ENCODE measurements around the gene EML1.

The EML1 gene

DNA sequence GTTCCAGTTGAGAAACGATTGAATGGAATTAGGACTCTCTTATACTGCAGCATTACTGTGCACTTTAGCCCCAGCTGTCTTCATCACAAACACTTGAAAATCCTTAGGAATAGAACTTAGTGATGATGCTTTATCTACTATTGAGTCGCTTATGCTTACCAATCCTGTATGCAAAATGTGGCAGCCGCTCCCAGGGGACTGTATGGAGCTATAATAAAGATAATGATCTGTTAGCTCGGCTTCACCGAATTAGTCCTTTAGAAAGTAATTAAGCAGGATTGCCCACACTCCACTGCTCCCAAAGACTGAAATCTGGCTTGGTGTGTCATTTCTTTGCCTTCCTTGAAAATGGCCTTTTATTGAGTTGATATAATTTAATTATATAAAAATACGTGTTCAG, 10.6 kb downstream of the EML1 start:
- DNase-seq (ENCODE audit: low read depth) = no peak

GRCh38 chr14:99805757-99806439, 12.7 kb downstream of the EML1 start:
- no peak for DNase-seq (ENCODE audit: low read depth)

DNA sequence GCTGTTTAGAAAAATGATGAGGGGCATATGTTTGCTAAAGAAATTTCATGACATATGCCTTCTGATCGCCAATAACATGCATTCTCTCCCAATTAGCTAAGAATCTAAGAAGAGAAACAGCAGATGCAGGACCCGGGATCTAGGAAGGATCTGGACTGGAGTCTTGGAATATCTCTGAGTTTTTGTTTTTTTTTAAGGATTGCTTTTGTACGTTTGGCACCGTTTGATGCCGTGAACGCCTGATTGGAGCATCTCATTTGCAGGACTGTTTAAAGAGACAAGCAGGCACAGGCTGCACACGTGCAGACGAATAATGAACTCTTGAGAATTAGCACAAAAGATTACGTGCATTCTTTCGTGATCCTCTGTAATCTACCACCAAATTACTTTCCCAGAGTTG, 13.6 kb downstream of the EML1 start:
- DNase-seq (ENCODE audit: low read depth) = no peak

- DNase-seq (ENCODE audit: low read depth) = no peak
These were observed 14.4 kb downstream of the EML1 start for GRCh38 chr14:99807413-99808153.

DNA sequence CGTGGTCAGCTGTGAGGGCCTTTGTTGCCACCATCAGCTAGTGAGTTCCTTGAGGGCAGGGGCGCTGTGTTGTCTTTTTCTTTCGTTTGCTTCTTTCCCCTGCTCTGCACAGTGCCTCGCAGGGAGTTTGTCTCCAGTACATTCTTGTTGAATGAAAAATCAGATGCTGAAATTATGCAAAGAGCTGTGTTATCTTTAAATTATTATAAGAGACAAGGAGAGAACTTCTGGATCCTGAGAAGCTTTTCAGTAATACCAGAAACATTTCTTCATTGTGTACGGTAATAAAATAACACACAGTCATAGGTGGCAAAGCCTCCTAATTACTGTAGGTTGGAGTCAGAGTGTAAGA, 14.9 kb downstream of the EML1 start:
- DNase-seq (ENCODE audit: low read depth) = no peak

DNA sequence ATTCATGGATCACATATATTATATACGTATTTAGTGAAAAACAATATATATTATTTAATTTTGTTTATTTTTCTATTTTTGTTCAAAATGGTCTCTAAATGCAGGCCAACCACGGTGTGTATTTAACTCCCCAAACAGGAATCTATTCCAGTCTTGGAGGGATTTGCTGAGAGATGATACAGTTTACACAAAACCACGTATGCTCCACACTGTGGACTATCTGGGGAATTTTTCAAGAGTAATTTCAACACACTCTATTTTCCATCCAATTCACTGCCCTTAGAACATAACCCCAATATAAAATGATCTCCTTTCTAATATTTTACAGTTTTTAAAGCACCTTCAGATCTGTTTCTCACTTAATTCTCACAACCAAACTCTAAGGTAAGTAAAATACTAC, 15.3 kb downstream of the EML1 start:
- no peak for DNase-seq (ENCODE audit: low read depth)

GRCh38 chr14:99809360-99809759, 16.1 kb downstream of the EML1 start:
- no peak for DNase-seq (ENCODE audit: low read depth)

GRCh38 chr14:99809859-99810558, 16.8 kb downstream of the EML1 start:
- no peak for DNase-seq (ENCODE audit: low read depth)

DNA sequence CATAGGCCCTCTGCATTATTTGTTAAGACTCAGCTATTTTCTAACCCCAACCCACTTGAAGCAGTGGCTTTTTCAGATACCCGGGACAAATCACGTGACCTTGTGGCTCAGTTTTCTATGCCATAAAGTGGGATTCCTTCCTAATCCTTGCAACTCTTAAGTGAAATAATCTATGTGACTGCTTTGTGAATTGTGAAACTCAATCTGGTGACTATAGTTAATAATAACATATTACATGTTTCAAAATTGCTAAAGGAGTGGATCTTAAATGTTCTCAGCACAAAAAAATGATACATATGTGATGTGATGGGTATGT, 17.3 kb downstream of the EML1 start:
- no peak for DNase-seq (ENCODE audit: low read depth)

GRCh38 chr14:99812096-99812750, 19.0 kb downstream of the EML1 start:
- DNase-seq (ENCODE audit: low read depth) = no peak

DNA sequence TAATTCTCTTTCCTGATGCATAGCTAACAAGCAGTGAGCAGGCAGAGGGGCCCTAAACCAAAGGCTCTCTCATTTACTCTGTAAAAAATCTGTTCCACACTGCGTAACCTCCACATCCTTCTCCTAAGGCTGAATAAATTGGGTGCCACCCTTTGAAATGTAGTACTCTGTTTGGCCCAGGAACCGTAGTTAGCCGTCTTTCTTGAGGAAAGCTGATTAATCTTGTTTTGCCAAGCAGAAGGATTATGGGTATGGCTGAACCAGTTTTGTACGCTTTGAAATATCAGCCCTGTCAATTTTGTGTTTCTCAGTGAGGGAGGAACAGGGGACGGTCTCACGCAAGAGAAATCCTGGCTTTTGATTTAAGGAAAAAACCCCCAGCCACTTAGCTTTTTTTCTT, 19.7 kb downstream of the EML1 start:
- DNase-seq (ENCODE audit: low read depth) = no peak

- DNase-seq (ENCODE audit: low read depth) = no peak
These were observed 22.5 kb downstream of the EML1 start for GRCh38 chr14:99815696-99816095.

- no peak for DNase-seq (ENCODE audit: low read depth)
These were observed 23.0 kb downstream of the EML1 start for GRCh38 chr14:99816217-99816616.

- DNase-seq (ENCODE audit: low read depth) = no peak
These were observed 23.4 kb downstream of the EML1 start for GRCh38 chr14:99816642-99817041.

- no peak for DNase-seq (ENCODE audit: low read depth)
These were observed 24.1 kb downstream of the EML1 start for GRCh38 chr14:99817331-99817730.

DNA sequence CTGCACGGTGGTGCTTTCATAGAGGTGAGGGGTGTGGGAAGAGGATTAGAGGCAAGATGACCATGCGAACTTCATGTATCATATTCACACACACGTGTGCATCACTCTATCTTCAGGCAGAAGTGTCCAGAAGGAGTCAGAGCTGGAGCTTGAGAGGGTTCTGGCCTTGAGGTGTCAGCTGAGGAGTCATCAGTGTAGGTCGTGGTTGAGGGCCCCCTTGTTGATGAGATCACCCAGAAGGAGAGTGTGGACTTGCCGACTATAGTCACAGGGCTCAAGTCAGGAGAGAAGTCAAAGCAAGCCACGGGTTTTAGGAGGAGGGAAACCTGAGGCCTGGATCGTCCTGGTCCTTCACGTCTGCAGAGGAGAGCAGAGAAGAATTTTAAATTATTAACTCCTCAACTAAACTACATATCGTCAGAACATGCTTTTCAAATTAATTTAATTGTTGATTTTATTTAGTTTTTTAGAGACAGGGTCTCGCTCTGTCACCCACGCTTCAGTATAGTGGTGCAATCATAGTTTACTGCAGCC, 25.4 kb downstream of the EML1 start:
- DNase-seq (ENCODE audit: low read depth) = no peak

- DNase-seq (ENCODE audit: low read depth) = no peak
These were observed 26.3 kb downstream of the EML1 start for GRCh38 chr14:99819514-99819913.

DNA sequence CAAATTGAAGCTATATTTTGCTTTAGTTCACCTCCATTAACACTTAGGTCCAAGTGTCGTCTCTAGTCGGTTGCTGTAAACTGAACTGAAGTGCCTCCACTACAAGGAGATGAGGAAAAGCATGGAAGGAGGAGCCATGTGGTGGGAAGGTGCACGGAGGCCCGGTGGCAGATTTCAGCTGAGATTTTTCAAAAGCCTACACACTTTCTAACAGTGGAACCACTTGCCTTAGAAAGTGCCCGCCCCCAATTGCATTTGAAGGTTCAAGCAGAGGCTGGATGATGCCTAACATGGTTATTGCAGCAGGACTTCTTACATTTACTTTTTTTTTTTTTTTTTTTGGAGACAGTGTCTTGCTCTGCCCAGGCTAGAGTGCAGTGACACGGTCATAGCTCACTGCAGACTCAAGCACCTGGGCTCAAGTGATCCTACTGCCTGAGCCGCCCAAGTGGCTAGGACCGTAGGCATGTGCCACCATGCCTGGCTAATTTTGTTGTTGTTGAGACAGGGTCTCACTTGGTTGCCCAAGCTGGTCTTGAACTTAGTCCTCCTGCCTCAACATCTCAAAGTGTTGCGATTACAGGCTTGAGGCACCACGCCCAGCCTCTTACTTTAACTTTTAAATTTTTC, 27.6 kb downstream of the EML1 start:
- DNase-seq (ENCODE audit: low read depth) = no peak

- DNase-seq (ENCODE audit: low read depth) = no peak
These were observed 28.6 kb downstream of the EML1 start for GRCh38 chr14:99821519-99822508.

- DNase-seq (ENCODE audit: low read depth) = no peak
These were observed 29.7 kb downstream of the EML1 start for GRCh38 chr14:99822800-99823455.

Measured in activated T-helper 9 cell treated with anti-CD3 and anti-CD28 coated beads, Interleukin-2, amount 50 U/mL, for 16 hours (primary cell).